Nephron (organoid): ENCODE data around the gene ESRRB.
A peak's percentile ranks its signal among the peaks of the same experiment; 100 is the strongest.

Experiments used
- H3K27ac Mint-ChIP-seq, 3 experiments: 2 replicates each; pipeline ENCODE4 v1.8.0; 2020; ENCODE audit warnings: mixed read lengths in 3 of 3, mild to moderate bottlenecking in 2 of 3, moderate library complexity in 1 of 3
- H3K27me3 Mint-ChIP-seq: 2 replicates; pipeline ENCODE4 v1.8.0; 2021; ENCODE audit warnings: low read depth, mild to moderate bottlenecking, moderate library complexity, mixed read lengths
- H3K36me3 Mint-ChIP-seq: 2 replicates; pipeline ENCODE4 v1.8.0; 2020; ENCODE audit warnings: low read depth, mixed read lengths
- H3K4me1 Mint-ChIP-seq: 2 replicates; pipeline ENCODE4 v1.8.0; 2020; ENCODE audit warnings: mixed read lengths
- H3K4me3 Mint-ChIP-seq, 3 experiments: 2 replicates each; pipeline ENCODE4 v1.8.0; 2020; ENCODE audit warnings: mild to moderate bottlenecking in 3 of 3, mixed read lengths in 3 of 3, moderate library complexity in 2 of 3
- H3K9me3 Mint-ChIP-seq: 2 replicates; pipeline ENCODE4 v1.8.0; 2020; ENCODE audit warnings: mixed read lengths
- CTCF ChIP-seq, 3 experiments: fragments of 200-600 bp; sonication (generic); IDR thresholded peaks; one replicate each; pipeline ENCODE4 v1.5.0; 2021; ENCODE audit warnings: antibody characterized with exemption in 3 of 3; ENCODE audit not compliant: unreplicated experiment in 3 of 3

Gene ESRRB

GRCh38 chr14:76377735-76378074 lies 1.8 kb downstream of the ESRRB start:
- no peak overlapping the region for H3K27ac Mint-ChIP-seq

GRCh38 chr14:76380991-76381390 lies 5.1 kb downstream of the ESRRB start:
- H3K27ac Mint-ChIP-seq: no peak overlapping the region
- peaks cover 100% of the 10 kb centered on the region for H3K27me3 Mint-ChIP-seq
- no peak for TF ChIP-seq CTCF (IDR thresholded peaks at IDR 0.05; ENCODE audit: unreplicated experiment in 3 of 3)
- H3K36me3 Mint-ChIP-seq: no peaks in the 10 kb centered on the region
- no peak overlapping the region for H3K4me3 Mint-ChIP-seq
- no peaks in the 10 kb centered on the region for H3K9me3 Mint-ChIP-seq
- peaks cover 12% of the 10 kb centered on the region for H3K4me1 Mint-ChIP-seq

More at GRCh38 chr14:76377735-76378074, 1.8 kb downstream of the ESRRB start:
- peak overlapping the region; percentile 73 to 78 (median 74) for H3K4me3 Mint-ChIP-seq
- no peaks in the 10 kb centered on the region for H3K9me3 Mint-ChIP-seq
- no peak for TF ChIP-seq CTCF (IDR thresholded peaks at IDR 0.05; ENCODE audit: unreplicated experiment in 3 of 3)
- H3K27me3 Mint-ChIP-seq: peaks cover 100% of the 10 kb centered on the region
- peaks cover 12% of the 10 kb centered on the region for H3K4me1 Mint-ChIP-seq
- H3K36me3 Mint-ChIP-seq: no peaks in the 10 kb centered on the region

GRCh38 chr14:76381817-76382494 lies 6.0 kb downstream of the ESRRB start:
- Mint-ChIP-seq H3K36me3 (no peaks in the 10 kb centered on the region), H3K27ac (no peak overlapping the region), H3K4me3 (no peak overlapping the region), H3K4me1 (peaks cover 5% of the 10 kb centered on the region), H3K9me3 (no peaks in the 10 kb centered on the region), H3K27me3 (peaks cover 100% of the 10 kb centered on the region)
- TF ChIP-seq CTCF (IDR thresholded peaks at IDR 0.05; ENCODE audit: unreplicated experiment in 3 of 3): no peak

GRCh38 chr14:76382495-76382832 lies 6.5 kb downstream of the ESRRB start:
- Mint-ChIP-seq H3K27me3 (peaks cover 100% of the 10 kb centered on the region), H3K36me3 (no peaks in the 10 kb centered on the region)

GRCh38 chr14:76385435-76385834 lies 9.5 kb downstream of the ESRRB start:
- Mint-ChIP-seq H3K4me3 (no peak overlapping the region), H3K4me1 (no peaks in the 10 kb centered on the region), H3K9me3 (no peaks in the 10 kb centered on the region), H3K27ac (no peak overlapping the region), H3K27me3 (peaks cover 80% of the 10 kb centered on the region), H3K36me3 (no peaks in the 10 kb centered on the region)
- no peak for TF ChIP-seq CTCF (IDR thresholded peaks at IDR 0.05; ENCODE audit: unreplicated experiment in 3 of 3)

More at GRCh38 chr14:76382495-76382832, 6.5 kb downstream of the ESRRB start:
- Mint-ChIP-seq H3K4me3 (no peak overlapping the region), H3K27ac (no peak overlapping the region), H3K4me1 (peaks cover 2% of the 10 kb centered on the region), H3K9me3 (no peaks in the 10 kb centered on the region)
- no peak for TF ChIP-seq CTCF (IDR thresholded peaks at IDR 0.05; ENCODE audit: unreplicated experiment in 3 of 3)
